Ovary (tissue), 9 donors: ENCODE results near the gene SLC25A28. TPM values are rescaled to one million over a fixed set of nuclear protein-coding genes. Genes with fewer than 3 reads are reported as not detected.

Experiments
- DNase-seq, 5 donors: peaks; one replicate each; pipeline ENCODE4 v3.0.0-alpha.2; 2019 to 2020
- H3K27ac ChIP-seq, 2 donors: fragments of 200-600 bp; one replicate each; pipeline versions ENCODE4 v1.5.1 to v1.8.0; 2019 to 2022
- H3K27me3 ChIP-seq: fragments of 200-600 bp; one replicate; pipeline ENCODE4 v1.8.0; 2022
- H3K36me3 ChIP-seq: fragments of 200-600 bp; sonication (generic); one replicate; pipeline ENCODE4 v1.5.1; 2019
- H3K4me1 ChIP-seq: one replicate; pipeline ENCODE4 v1.8.1; 2013; ENCODE audit warnings: mild to moderate bottlenecking, moderate library complexity; ENCODE audit not compliant: insufficient read depth
- H3K4me3 ChIP-seq: fragments of 200-600 bp; sonication (generic); one replicate; pipeline ENCODE4 v1.5.1; 2017
- H3K9me3 ChIP-seq, 2 donors: fragments of 200-600 bp in 1 of 2; sonication (generic) in 1 of 2; one replicate each; pipeline versions ENCODE4 v1.5.1 to v1.8.1; 2013 to 2019; ENCODE audit warnings: mild to moderate bottlenecking in 1 of 2, moderate library complexity in 1 of 2
- EP300 ChIP-seq: sonication (generic); formaldehyde crosslinking; IDR thresholded peaks from one replicate; pipeline ENCODE4 v1.6.1; 2017; ENCODE audit warnings: antibody characterized with exemption
- POLR2A ChIP-seq: fragments of 450-650 bp; IDR thresholded peaks from one replicate; pipeline ENCODE4 v1.6.1; 2017; ENCODE audit warnings: antibody characterized with exemption, mild to moderate bottlenecking, moderate library complexity
- WGBS, 3 donors: extraction: QIAGEN DNeasy Blood & Tissue Kit in 1 of 3; methylation state at CpG; one replicate each; pipeline versions ENCODE4 v1.1.5 to v1.1.7; 2013 to 2017; 5-methylcytosine and 5-hydroxymethylcytosine counted together
- intact Hi-C, 4 donors: fragments of 100-400 bp; cut with DNase I; formaldehyde crosslinking; loops; one replicate each; pipeline versions ENCODE4 v1.11.0 to v1.15.1; 2022 to 2023
- polyA plus RNA-seq, 2 donors: library from polyadenylated mRNA; stranded (reverse); fragments of 200-250 nt in 1 of 2; fragments of 350-450 nt in 1 of 2; fragmentation: Illumina TruSeq in 1 of 2; extraction: RNeasy Lipid Tissue Mini Kit (QIAGEN cat#74804) in 1 of 2; gene quantifications; one replicate each; pipeline ENCODE4 v1.2.3, GENCODE V29; 2013 to 2014
- total RNA-seq, 7 donors: library from RNA; depleted of rRNA in 2 of 7; stranded (reverse); fragments of >200 nt in 2 of 7; fragmentation: NEBNext Ultra II Directional in 3 of 7; extraction: Animal tissue kit (Norgen Biotek cat#: 25700) in 3 of 7; gene quantifications; one replicate each; pipeline versions ENCODE4 v1.1.0 to v1.2.4, GENCODE V29; 2016 to 2023
- TF ChIP-seq, protein P1 (sequence below), 3 donors: fragments of 450-650 bp in 2 of 3; fragments of 200-600 bp in 1 of 3; IDR thresholded peaks; one replicate each; pipeline versions ENCODE4 v1.5.1 to v1.8.0; 2016 to 2022; ENCODE audit warnings: antibody characterized with exemption in 3 of 3, mild to moderate bottlenecking in 1 of 3
- donor health status: DM: no; HTN: no; CAD: no; lungs with moderate emphysema.
- donor health status: DM: no; HTN: no; CAD: no.
- donor health status: Bipolar disorder and iron deficiency.
- donor health status: DM: yes; HTN: yes; CAD: no.
- donor health status: DM: no; HTN: no; CAD: no.
- donor health status: DM: yes; HTN: yes; CAD: no.

SLC25A28 gene
- total and polyA plus RNA-seq, 9 donors = 19.6 to 86.1 (median 46.0) TPM

DNA sequence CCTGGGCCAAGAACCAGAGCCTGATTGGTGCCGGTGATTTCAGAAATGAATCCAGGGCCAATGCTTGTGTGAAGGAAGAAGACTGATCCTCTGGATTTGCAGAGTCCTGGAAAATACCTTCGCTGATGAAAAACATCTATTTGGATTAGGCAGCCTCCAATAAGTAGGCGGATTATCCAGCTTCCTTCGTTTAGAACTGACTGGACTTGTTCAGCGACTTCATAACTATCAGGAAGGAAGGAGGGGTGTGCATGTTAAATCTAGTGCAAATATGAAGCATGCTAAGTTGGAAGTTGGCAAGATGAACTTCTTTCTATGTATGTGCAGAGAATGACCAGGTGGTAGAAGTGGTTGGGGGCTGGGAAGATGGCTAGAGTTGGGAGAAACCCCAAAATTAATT lies 46.4 kb downstream of the SLC25A28 start:
- no peak for DNase-seq
- Histone ChIP-seq H3K4me1 (no peaks in the 10 kb centered on the region), H3K9me3 (no peaks in the 10 kb centered on the region), H3K27me3 (no peaks in the 10 kb centered on the region), H3K4me3 (no peak overlapping the region), H3K27ac (no peak overlapping the region), H3K36me3 (no peaks in the 10 kb centered on the region)
- no peak for TF ChIP-seq POLR2A
- TF ChIP-seq, protein P1, sequence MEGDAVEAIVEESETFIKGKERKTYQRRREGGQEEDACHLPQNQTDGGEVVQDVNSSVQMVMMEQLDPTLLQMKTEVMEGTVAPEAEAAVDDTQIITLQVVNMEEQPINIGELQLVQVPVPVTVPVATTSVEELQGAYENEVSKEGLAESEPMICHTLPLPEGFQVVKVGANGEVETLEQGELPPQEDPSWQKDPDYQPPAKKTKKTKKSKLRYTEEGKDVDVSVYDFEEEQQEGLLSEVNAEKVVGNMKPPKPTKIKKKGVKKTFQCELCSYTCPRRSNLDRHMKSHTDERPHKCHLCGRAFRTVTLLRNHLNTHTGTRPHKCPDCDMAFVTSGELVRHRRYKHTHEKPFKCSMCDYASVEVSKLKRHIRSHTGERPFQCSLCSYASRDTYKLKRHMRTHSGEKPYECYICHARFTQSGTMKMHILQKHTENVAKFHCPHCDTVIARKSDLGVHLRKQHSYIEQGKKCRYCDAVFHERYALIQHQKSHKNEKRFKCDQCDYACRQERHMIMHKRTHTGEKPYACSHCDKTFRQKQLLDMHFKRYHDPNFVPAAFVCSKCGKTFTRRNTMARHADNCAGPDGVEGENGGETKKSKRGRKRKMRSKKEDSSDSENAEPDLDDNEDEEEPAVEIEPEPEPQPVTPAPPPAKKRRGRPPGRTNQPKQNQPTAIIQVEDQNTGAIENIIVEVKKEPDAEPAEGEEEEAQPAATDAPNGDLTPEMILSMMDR (IDR thresholded peaks at IDR 0.05) = no peak
- no peak for TF ChIP-seq EP300
- intact Hi-C loops = no loop called here
- 75 to 79% (median 76%) methylated on average over 5 of the region's 5 CpGs for WGBS, 3 donors

DNA sequence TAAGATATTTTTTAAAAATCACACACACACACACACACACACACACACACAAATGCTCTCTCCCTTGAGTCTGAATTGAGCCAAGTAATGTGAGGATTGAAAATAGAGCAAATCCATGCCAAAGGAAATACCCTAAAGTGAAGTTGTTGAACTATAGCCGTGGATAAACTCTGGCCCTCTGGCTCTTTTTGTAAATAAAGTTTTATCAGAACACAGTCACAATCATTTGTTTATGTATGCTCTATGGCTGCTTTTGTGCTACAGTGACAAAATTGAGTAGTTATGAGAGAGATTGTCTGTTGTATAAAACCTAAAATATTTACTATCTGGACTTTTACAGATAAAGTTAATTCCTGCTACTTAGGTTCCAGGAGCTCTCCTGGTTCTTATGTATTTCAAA lies 48.4 kb downstream of the SLC25A28 start:
- intact Hi-C loops = no loop called here
- WGBS, 3 donors = 13 to 38% (median 38%) methylated on average over 1 of the region's 1 CpG
- TF ChIP-seq POLR2A = no peak
- no peak for TF ChIP-seq EP300
- TF ChIP-seq, protein P1 (IDR thresholded peaks at IDR 0.05) = no peak
- Histone ChIP-seq H3K36me3 (no peaks in the 10 kb centered on the region), H3K4me3 (no peak overlapping the region), H3K27me3 (no peaks in the 10 kb centered on the region), H3K9me3 (no peaks in the 10 kb centered on the region), H3K4me1 (no peaks in the 10 kb centered on the region), H3K27ac (no peak overlapping the region)
- no peak for DNase-seq

DNA sequence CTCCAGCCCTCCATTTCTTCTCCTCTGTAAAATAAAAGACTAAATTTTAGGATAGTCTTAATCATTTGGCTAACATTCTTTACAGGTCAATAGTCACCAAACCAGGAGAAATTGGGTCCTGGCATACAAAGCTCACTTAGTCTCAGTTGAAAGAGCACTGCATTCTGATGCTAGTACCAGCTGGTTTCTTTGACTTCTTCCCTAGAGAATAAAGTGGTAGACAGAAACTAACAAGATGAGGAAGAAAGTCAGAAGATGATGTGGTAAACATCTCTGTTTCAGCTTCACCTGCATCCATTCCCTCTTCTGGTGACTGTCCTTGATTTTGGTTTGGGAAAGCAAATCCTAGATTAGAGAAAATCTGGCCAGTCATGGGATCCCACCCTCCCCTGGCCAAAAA lies 50.3 kb downstream of the SLC25A28 start:
- Histone ChIP-seq H3K27ac (no peak overlapping the region), H3K36me3 (no peaks in the 10 kb centered on the region), H3K4me1 (no peaks in the 10 kb centered on the region), H3K9me3 (no peaks in the 10 kb centered on the region), H3K4me3 (no peak overlapping the region), H3K27me3 (no peaks in the 10 kb centered on the region)
- TF ChIP-seq, protein P1 (IDR thresholded peaks at IDR 0.05) = no peak
- TF ChIP-seq POLR2A (no peak), EP300 (no peak)
- intact Hi-C loops = no loop called here
- DNase-seq = no peak

DNA sequence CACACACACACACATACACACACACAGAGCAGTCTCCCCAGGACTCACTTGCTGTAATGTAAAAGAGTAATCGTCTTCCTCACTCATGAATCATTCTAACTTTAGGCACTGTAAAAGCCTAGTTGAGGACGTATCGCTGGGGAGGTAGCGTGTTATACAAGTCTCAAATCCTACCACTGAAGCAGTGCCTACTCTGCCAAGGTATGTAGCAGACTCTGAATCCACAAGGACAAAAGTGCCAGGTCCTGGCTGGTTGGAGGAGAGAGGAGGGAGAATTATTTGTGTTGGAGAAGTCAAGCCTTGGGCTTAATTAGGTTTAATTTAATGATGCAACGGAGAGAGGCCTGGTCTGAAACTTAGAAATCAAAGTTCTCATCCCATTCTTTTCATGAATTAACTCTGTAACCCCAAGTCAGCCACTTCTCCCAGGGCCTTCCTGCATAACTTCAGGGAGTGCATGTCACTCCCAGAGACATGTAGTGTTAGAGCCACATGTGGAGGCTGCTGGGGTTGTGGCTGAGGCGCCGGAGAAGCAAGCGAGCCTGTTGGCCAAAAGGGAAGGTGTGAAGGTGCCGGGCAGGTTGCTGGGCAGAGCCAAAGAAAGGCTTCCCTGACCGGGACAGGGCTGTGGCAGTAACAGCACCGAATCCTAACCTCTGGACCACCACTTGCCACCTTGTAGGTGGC lies 50.8 kb downstream of the SLC25A28 start:
- Histone ChIP-seq H3K27me3 (no peaks in the 10 kb centered on the region), H3K36me3 (no peaks in the 10 kb centered on the region)
- DNase-seq = no peak

More for the DNA sequence above, 50.8 kb downstream of the SLC25A28 start:
- Histone ChIP-seq H3K27ac (no peak overlapping the region), H3K4me1 (no peaks in the 10 kb centered on the region), H3K4me3 (no peak overlapping the region), H3K9me3 (no peaks in the 10 kb centered on the region)
- 50 to 65% (median 59%) methylated on average over 11 of the region's 11 CpGs for WGBS, 3 donors
- TF ChIP-seq EP300 (no peak), POLR2A (no peak)
- TF ChIP-seq, protein P1 (IDR thresholded peaks at IDR 0.05) = no peak
- intact Hi-C loops = no loop called here
